Measurements from ENCODE around the gene SIK1. TPM values are rescaled to one million over a fixed set of nuclear protein-coding genes. Genes with fewer than 3 reads are reported as not detected.
A peak's percentile ranks its signal among the peaks of the same experiment; 100 is the strongest.

Gene SIK1
- total and polyA plus RNA-seq, 5 experiments from 2014 or later, result 0.57 to 5.5 (median 3.2) TPM; not detected in 1

GRCh38 chr21:43373362-43374227 is 53.3 kb downstream of the SIK1 start:
- H3K9me3 Mint-ChIP-seq, result no peaks in the 10 kb centered on the region
- ATAC-seq (no peak), DNase-seq (no peak)
- H3K4me3 Mint-ChIP-seq, result no peak overlapping the region
- peak overlapping the region in 1 of 10 donors; percentile 11 for H3K27ac Mint-ChIP-seq
- no peaks in the 10 kb centered on the region for H3K36me3 Mint-ChIP-seq
- no peaks in the 10 kb centered on the region for H3K4me1 Mint-ChIP-seq
- no peaks in the 10 kb centered on the region for H3K27me3 Mint-ChIP-seq
- POLR2A ChIA-PET, result no interaction called here

GRCh38 chr21:43372663-43373361 is 54.1 kb downstream of the SIK1 start:
- ATAC-seq, result no peak
- no peaks in the 10 kb centered on the region for H3K36me3 Mint-ChIP-seq
- H3K4me3 Mint-ChIP-seq, result no peak overlapping the region
- H3K27me3 Mint-ChIP-seq, result no peaks in the 10 kb centered on the region
- H3K9me3 Mint-ChIP-seq, result no peaks in the 10 kb centered on the region
- H3K4me1 Mint-ChIP-seq, result no peaks in the 10 kb centered on the region
- H3K27ac Mint-ChIP-seq, result no peak overlapping the region
- DNase-seq, result no peak
- POLR2A ChIA-PET, result no interaction called here

GRCh38 chr21:43371786-43372185 is 55.1 kb downstream of the SIK1 start:
- POLR2A ChIA-PET, result no interaction called here
- ATAC-seq, result no peak
- no peaks in the 10 kb centered on the region for H3K4me1 Mint-ChIP-seq
- H3K9me3 Mint-ChIP-seq, result no peaks in the 10 kb centered on the region
- H3K36me3 Mint-ChIP-seq, result no peaks in the 10 kb centered on the region
- peak overlapping the region in 2 of 10 donors; percentile 11 to 86 for H3K27ac Mint-ChIP-seq
- H3K4me3 Mint-ChIP-seq, result no peak overlapping the region
- no peaks in the 10 kb centered on the region for H3K27me3 Mint-ChIP-seq
- DNase-seq, result no peak

- Mint-ChIP-seq H3K36me3 (no peaks in the 10 kb centered on the region), H3K27me3 (peaks cover 0 to under 1% (median 0%) of the 10 kb centered on the region in 5 donors), H3K9me3 (no peaks in the 10 kb centered on the region), H3K27ac (peak overlapping the region in 3 of 10 donors; percentile 28 to 86 (median 28)), H3K4me3 (no peak overlapping the region), H3K4me1 (no peaks in the 10 kb centered on the region)
- DNase-seq, result no peak
- no peak for ATAC-seq
- POLR2A ChIA-PET, result no interaction called here
Observed at GRCh38 chr21:43370888-43371570, 55.9 kb downstream of the SIK1 start.

- no peaks in the 10 kb centered on the region for H3K9me3 Mint-ChIP-seq
- DNase-seq (no peak), ATAC-seq (no peak)
- peak overlapping the region in 4 of 10 donors; percentile 24 to 83 (median 32) for H3K27ac Mint-ChIP-seq
- no peaks in the 10 kb centered on the region for H3K4me1 Mint-ChIP-seq
- POLR2A ChIA-PET, result no interaction called here
- H3K27me3 Mint-ChIP-seq, result peaks cover 0 to 2% (median 0%) of the 10 kb centered on the region in 5 donors
- H3K36me3 Mint-ChIP-seq, result no peaks in the 10 kb centered on the region
- no peak overlapping the region for H3K4me3 Mint-ChIP-seq
Observed at GRCh38 chr21:43370091-43370658, 56.8 kb downstream of the SIK1 start.

GRCh38 chr21:43369596-43370090 is 57.3 kb downstream of the SIK1 start:
- ATAC-seq (no peak), DNase-seq (no peak)
- POLR2A ChIA-PET, result no interaction called here
- Mint-ChIP-seq H3K27ac (no peak overlapping the region), H3K9me3 (no peaks in the 10 kb centered on the region), H3K27me3 (peaks cover 0 to 2% (median 0%) of the 10 kb centered on the region in 5 donors), H3K4me1 (peaks cover 0 to 2% (median 0%) of the 10 kb centered on the region in 4 donors), H3K4me3 (no peak overlapping the region), H3K36me3 (no peaks in the 10 kb centered on the region)

GRCh38 chr21:43369124-43369523 is 57.8 kb downstream of the SIK1 start:
- Mint-ChIP-seq H3K9me3 (no peaks in the 10 kb centered on the region), H3K4me1 (peaks cover 0 to 2% (median 0%) of the 10 kb centered on the region in 4 donors), H3K27me3 (peaks cover 0 to 2% (median 0%) of the 10 kb centered on the region in 5 donors), H3K36me3 (no peaks in the 10 kb centered on the region), H3K4me3 (no peak overlapping the region), H3K27ac (peak overlapping the region in 1 of 10 donors; percentile 65)
- ATAC-seq (no peak), DNase-seq (no peak)
- POLR2A ChIA-PET, result no interaction called here

- Mint-ChIP-seq H3K27ac (peak overlapping the region in 3 of 10 donors; percentile 24 to 65 (median 57)), H3K4me1 (peaks cover 0 to 2% (median 0%) of the 10 kb centered on the region in 4 donors), H3K27me3 (peaks cover 0 to 2% (median 0%) of the 10 kb centered on the region in 5 donors), H3K36me3 (no peaks in the 10 kb centered on the region), H3K9me3 (no peaks in the 10 kb centered on the region), H3K4me3 (no peak overlapping the region)
- POLR2A ChIA-PET, result interaction anchor here (0.6 kb wide), 1 partner anchor 1142 kb away, joined by 3 read pairs; no protein-coding TSS in a partner anchor
- no peak for DNase-seq
- no peak for ATAC-seq
Observed at GRCh38 chr21:43368685-43369084, 58.2 kb downstream of the SIK1 start.

GRCh38 chr21:43367859-43368258 is 59.1 kb downstream of the SIK1 start:
- no peaks in the 10 kb centered on the region for H3K9me3 Mint-ChIP-seq
- H3K4me3 Mint-ChIP-seq, result no peak overlapping the region
- H3K27me3 Mint-ChIP-seq, result peaks cover 0 to 2% (median 0%) of the 10 kb centered on the region in 5 donors
- POLR2A ChIA-PET, result interaction anchor here (0.6 kb wide), 1 partner anchor 1141 kb away, joined by 3 read pairs; no protein-coding TSS in a partner anchor
- no peaks in the 10 kb centered on the region for H3K36me3 Mint-ChIP-seq
- no peak for ATAC-seq
- no peak for DNase-seq
- H3K4me1 Mint-ChIP-seq, result peaks cover 1 to 7% (median 3%) of the 10 kb centered on the region in 4 donors
- H3K27ac Mint-ChIP-seq, result peak overlapping the region in 5 of 10 donors; percentile 30 to 78 (median 62)

GRCh38 chr21:43367296-43367695 is 59.6 kb downstream of the SIK1 start:
- Mint-ChIP-seq H3K4me1 (peaks cover 6 to 13% (median 8%) of the 10 kb centered on the region in 4 donors), H3K27me3 (peaks cover 0 to 2% (median 0%) of the 10 kb centered on the region in 5 donors), H3K27ac (peak overlapping the region in 3 of 10 donors; percentile 52 to 81 (median 55)), H3K4me3 (no peak overlapping the region), H3K9me3 (no peaks in the 10 kb centered on the region), H3K36me3 (no peaks in the 10 kb centered on the region)
- POLR2A ChIA-PET, result no interaction called here
- DNase-seq, result no peak
- ATAC-seq, result no peak

- Mint-ChIP-seq H3K27ac (peak overlapping the region in 2 of 10 donors; percentile 50 to 52), H3K36me3 (no peaks in the 10 kb centered on the region), H3K4me3 (no peak overlapping the region), H3K4me1 (peaks cover 10 to 18% (median 14%) of the 10 kb centered on the region in 4 donors), H3K9me3 (no peaks in the 10 kb centered on the region), H3K27me3 (peaks cover 0 to 2% (median 0%) of the 10 kb centered on the region in 5 donors)
- DNase-seq, result no peak
- no peak for ATAC-seq
- POLR2A ChIA-PET, result no interaction called here
Observed at GRCh38 chr21:43366656-43367055, 60.3 kb downstream of the SIK1 start.
